SKM-1 treated with dmso at 0.1 percent for 144 hours (cell line): Measurements from ENCODE around the gene ATP5MG.

Experiments used
- DNase-seq: peaks from one replicate; lab custom pipeline; 2025; ENCODE audit not compliant: unreplicated experiment; lab: John Stamatoyannopoulos, UW

Gene ATP5MG

DNA sequence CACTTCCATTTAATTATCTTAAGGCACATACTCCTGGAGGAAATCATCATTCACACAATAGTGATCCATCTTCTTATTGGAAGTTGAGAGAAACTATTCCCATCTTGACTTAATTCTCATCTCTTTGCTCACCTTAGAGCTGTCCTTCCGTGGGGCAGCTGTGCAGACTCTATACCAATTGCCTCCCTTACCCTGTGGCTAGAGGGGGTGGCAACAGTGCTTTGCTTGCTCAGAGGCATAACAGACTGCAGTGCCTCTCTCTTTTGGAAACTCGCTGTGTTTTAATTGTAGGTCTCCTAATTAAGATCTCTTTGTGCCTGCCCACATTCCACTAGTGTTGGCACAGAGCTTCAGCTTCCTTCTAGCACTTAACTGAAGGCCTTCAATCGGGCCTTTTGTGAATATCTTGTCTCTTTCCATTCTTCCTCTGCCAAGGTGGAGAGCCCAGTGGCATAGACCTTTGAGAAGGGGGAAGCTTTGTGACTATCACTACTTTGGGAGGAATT, 40.4 kb downstream of the ATP5MG start:
- no peak for DNase-seq

DNA sequence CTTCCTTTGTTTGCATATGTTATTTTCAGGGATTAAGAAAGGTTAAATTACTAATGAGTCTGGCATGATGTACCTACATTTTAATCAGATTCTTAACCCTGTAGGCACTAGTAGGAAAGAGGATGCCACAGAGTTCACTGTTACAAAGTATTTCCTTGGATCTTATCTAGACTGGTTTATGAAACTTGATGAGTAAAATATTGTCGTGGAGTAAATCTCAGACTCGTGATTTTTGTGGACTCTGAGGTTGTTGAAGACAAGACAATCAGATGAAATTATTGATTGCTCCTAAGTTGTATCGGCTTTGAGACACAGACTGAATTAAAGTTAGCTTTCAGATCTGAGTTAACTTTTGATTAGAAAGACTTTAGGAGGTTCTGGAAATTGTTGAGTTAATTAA, 40.9 kb downstream of the ATP5MG start:
- DNase-seq, result no peak

DNA sequence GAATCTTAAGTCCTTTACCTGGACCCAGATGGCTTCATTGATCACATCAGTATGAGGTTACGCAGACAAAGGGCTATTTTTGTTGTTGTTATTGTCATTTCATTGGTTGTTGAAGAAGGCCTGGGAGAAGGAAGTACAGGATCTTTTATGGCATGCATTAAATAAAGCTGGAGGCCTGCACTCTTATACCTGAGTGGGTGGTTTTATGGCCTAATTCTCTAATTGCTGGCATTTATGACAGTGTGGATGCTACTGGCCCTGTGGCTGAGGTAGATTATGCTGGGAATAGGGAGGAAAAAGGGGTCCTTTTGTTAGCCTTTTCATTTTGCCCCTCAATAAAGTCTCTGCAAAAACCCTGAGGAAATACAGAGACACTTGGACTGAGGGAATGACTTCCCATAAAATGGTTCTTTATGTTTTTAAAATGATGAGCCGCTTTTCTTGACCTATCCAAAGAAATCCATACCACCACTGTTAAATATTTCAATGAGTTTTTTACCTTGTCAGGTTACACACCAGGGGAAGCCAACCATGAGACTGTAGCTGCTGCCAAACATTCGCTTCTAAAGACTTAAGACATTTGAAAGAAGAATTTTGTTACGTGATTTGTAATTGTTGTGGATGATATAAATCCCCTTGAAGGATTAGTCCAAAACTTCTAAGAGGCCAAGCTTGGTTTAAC, 41.6 kb downstream of the ATP5MG start:
- DNase-seq, result no peak

- DNase-seq, result no peak
Measured at GRCh38 chr11:118443590-118444218, 42.3 kb downstream of the ATP5MG start.

- DNase-seq, result no peak
Measured at GRCh38 chr11:118447423-118447822, 46.0 kb downstream of the ATP5MG start.

GRCh38 chr11:118448294-118448693, 46.9 kb downstream of the ATP5MG start:
- DNase-seq, result no peak

GRCh38 chr11:118449316-118449918, 48.0 kb downstream of the ATP5MG start:
- DNase-seq, result no peak

DNA sequence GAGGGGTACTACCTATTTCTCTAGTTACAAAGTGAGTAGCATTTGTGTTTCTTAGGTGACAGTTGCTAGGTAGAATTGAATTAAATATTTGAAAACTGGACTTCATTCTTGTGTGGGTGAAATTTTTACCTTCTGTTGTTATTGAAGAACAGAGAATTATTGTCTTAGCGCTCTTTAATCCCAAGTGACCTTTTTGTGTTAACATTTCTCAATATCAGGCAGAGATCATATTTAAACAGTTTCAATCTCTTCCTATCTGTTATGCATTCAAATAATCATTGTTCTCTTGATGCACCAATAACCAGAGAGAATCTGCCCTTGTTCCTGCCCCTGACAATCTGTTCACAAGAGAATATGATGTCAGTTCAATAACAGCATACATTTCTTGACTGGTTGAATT, 49.0 kb downstream of the ATP5MG start:
- no peak for DNase-seq
